ENCODE measurements around the gene TACC3. TPM values are rescaled to one million over a fixed set of nuclear protein-coding genes. Genes with fewer than 3 reads are reported as not detected.
"Not testable (repeated sequence)": the region's sequence is repeated elsewhere in the genome, so short reads cannot be mapped to it uniquely, and the experiment has no call there.

TACC3 gene
- total and polyA plus RNA-seq, 2 donors (not counting 1 experiment from before 2014, with no cell fraction given): 7.3 to 10.2 TPM

DNA sequence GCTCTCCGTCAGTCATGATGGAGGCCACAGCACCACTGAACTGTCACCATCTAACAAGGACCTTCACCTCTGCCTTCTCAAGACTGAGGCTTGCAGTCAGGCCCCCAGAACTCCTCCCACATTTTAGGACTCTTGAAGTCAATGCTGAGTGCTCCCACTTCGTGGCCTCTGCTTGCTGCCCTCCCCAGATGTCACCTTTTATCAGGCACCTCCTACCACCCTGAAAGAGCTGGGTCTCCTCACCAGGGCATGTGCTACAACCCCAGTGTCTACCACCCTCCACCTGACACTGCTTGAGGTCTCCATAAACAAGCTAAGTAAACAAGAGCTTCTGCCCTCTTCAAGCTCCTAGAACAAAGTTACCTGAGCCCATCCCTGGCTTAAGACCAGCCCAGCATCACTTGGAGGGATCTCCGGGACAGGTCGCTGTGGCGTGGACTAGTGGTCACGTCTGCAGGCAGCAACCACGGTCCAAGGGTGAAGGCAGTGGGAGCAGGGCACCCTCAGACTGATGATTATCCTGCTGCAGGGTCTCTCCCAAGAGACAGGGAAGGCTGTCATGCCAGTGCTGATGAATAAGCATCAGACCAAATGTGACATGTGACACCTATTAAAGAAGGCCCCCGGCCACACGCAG is 29.5 kb upstream of the TACC3 start:
- Histone ChIP-seq H3K27me3 (ENCODE audit: control insufficient read depth, insufficient read depth, low read length) (no peaks in the 10 kb centered on the region), H4K20me1 (ENCODE audit: control insufficient read depth, extremely low read depth, insufficient read depth, low read length) (no peaks in the 10 kb centered on the region), H3K36me3 (ENCODE audit: control insufficient read depth, insufficient read depth, low read length) (peaks cover 22% of the 10 kb centered on the region), H2AFZ (ENCODE audit: low read length) (no peak overlapping the region), H3K4me2 (ENCODE audit: extremely low read depth, insufficient read depth, low read length) (no peak overlapping the region), H3K4me3 (replicated peaks in 1 of 4; ENCODE audit: control extremely low read depth in 1 of 4, insufficient read depth in 1 of 4, low read depth in 3 of 4, low read length in 4 of 4) (no peak overlapping the region), H3K79me2 (ENCODE audit: control insufficient read depth, insufficient read depth, low read length) (no peaks in the 10 kb centered on the region), H3K27ac (ENCODE audit: insufficient read depth, low read length) (no peak overlapping the region), H3K9ac (ENCODE audit: insufficient read depth, low read length) (no peak overlapping the region), H3K9me3 (ENCODE audit: control insufficient read depth, insufficient read depth, low read depth, low read length) (no peaks in the 10 kb centered on the region), H3K4me1 (ENCODE audit: control insufficient read depth, extremely low read depth, insufficient read depth, low read length) (no peaks in the 10 kb centered on the region)
- no peak for TF ChIP-seq EZH2 (IDR thresholded peaks at IDR 0.05; ENCODE audit: low read length, missing control alignments)
- no peak for TF ChIP-seq CTCF (conservative IDR thresholded peaks at IDR 0.05 in 1 of 2, IDR thresholded peaks at IDR 0.05 in 1 of 2; ENCODE audit: low read depth in 1 of 2, low read length in 2 of 2)
- DNase-seq (ENCODE audit: low read depth in 2 of 2): no peak

DNA sequence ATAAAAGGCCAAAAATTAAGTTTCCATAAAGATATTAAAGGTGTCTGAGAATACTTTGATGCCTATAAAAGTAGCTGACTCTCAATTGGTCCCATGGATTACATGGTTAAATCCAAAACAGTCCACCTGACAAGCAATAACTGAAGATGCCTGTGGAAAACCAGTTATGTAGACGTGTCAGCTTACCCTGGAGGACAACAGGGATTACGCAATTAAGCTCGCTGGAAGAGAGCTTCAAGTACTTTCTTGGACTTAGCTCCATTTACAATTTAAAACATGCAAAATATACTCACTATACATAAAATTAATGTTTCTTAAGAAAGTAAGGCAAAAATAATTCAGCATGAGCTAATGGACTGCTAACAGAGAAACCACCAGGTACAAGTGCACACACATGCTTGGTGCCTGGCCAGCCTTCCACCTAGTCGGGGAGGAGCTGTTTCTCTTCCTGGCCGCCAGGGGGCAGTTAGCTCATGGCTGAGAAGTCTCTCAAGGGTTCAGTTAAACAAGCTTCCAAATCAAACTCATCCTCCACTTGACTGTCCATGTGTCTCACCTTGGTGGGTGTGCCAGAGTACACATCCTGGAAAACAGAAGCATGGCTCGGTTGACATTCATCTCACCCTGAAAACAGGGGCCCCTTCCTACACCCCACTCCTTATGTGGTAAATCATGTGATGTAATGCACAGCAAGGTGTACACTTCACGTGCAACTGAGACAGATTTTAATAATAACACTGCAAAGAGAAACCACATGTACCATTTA is 28.0 kb upstream of the TACC3 start:
- Histone ChIP-seq H3K4me1 (ENCODE audit: control insufficient read depth, extremely low read depth, insufficient read depth, low read length) (no peaks in the 10 kb centered on the region), H3K4me3 (replicated peaks in 1 of 4; ENCODE audit: control extremely low read depth in 1 of 4, insufficient read depth in 1 of 4, low read depth in 3 of 4, low read length in 4 of 4) (no peak overlapping the region), H2AFZ (ENCODE audit: low read length) (no peak overlapping the region), H3K4me2 (ENCODE audit: extremely low read depth, insufficient read depth, low read length) (no peak overlapping the region), H3K9me3 (ENCODE audit: control insufficient read depth, insufficient read depth, low read depth, low read length) (no peaks in the 10 kb centered on the region), H3K27me3 (ENCODE audit: control insufficient read depth, insufficient read depth, low read length) (no peaks in the 10 kb centered on the region), H3K9ac (ENCODE audit: insufficient read depth, low read length) (no peak overlapping the region), H3K36me3 (ENCODE audit: control insufficient read depth, insufficient read depth, low read length) (peaks cover 25% of the 10 kb centered on the region), H4K20me1 (ENCODE audit: control insufficient read depth, extremely low read depth, insufficient read depth, low read length) (no peaks in the 10 kb centered on the region), H3K79me2 (ENCODE audit: control insufficient read depth, insufficient read depth, low read length) (no peaks in the 10 kb centered on the region), H3K27ac (ENCODE audit: insufficient read depth, low read length) (no peak overlapping the region)
- peak; percentile 67 to 81 for DNase-seq (ENCODE audit: low read depth in 2 of 2)
- TF ChIP-seq CTCF (conservative IDR thresholded peaks at IDR 0.05 in 1 of 2, IDR thresholded peaks at IDR 0.05 in 1 of 2; ENCODE audit: low read depth in 1 of 2, low read length in 2 of 2) (peak; percentile 92 to 98), EZH2 (IDR thresholded peaks at IDR 0.05; ENCODE audit: low read length, missing control alignments) (no peak)

DNA sequence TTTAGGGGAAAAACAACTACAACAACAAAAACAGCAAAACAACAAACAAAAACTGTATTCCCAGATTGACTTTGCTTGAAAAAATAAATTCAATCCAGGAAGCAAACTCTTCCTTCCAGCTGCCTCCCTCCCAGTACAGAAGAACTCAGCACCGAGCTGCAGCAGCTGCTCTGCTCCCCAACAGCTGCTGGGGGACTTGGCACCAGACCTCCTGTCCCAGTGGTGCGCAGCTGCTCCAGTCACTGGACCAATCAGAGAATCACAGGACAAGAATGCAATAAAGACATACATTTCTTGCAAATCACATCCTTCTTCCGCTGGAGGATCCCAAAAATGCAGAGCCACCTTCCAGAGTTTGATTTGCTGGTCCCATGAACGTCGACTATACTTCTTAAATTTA is 25.4 kb upstream of the TACC3 start:
- H3K36me3 ChIP-seq (ENCODE audit: control insufficient read depth, insufficient read depth, low read length): peaks cover 24% of the 10 kb centered on the region
- DNase-seq (ENCODE audit: low read depth in 2 of 2): no peak
- H3K9me3 ChIP-seq (ENCODE audit: control insufficient read depth, insufficient read depth, low read depth, low read length): no peaks in the 10 kb centered on the region
- H2AFZ ChIP-seq (ENCODE audit: low read length): no peak overlapping the region
- no peak overlapping the region for H3K9ac ChIP-seq (ENCODE audit: insufficient read depth, low read length)
- H3K79me2 ChIP-seq (ENCODE audit: control insufficient read depth, insufficient read depth, low read length): peaks cover 6% of the 10 kb centered on the region
- H3K4me1 ChIP-seq (ENCODE audit: control insufficient read depth, extremely low read depth, insufficient read depth, low read length): no peaks in the 10 kb centered on the region
- no peak overlapping the region for H3K4me3 ChIP-seq (replicated peaks in 1 of 4; ENCODE audit: control extremely low read depth in 1 of 4, insufficient read depth in 1 of 4, low read depth in 3 of 4, low read length in 4 of 4)
- no peak overlapping the region for H3K4me2 ChIP-seq (ENCODE audit: extremely low read depth, insufficient read depth, low read length)
- H3K27me3 ChIP-seq (ENCODE audit: control insufficient read depth, insufficient read depth, low read length): no peaks in the 10 kb centered on the region
- TF ChIP-seq CTCF (conservative IDR thresholded peaks at IDR 0.05 in 1 of 2, IDR thresholded peaks at IDR 0.05 in 1 of 2; ENCODE audit: low read depth in 1 of 2, low read length in 2 of 2) (no peak), EZH2 (IDR thresholded peaks at IDR 0.05; ENCODE audit: low read length, missing control alignments) (no peak)
- no peak overlapping the region for H3K27ac ChIP-seq (ENCODE audit: insufficient read depth, low read length)
- no peaks in the 10 kb centered on the region for H4K20me1 ChIP-seq (ENCODE audit: control insufficient read depth, extremely low read depth, insufficient read depth, low read length)

DNA sequence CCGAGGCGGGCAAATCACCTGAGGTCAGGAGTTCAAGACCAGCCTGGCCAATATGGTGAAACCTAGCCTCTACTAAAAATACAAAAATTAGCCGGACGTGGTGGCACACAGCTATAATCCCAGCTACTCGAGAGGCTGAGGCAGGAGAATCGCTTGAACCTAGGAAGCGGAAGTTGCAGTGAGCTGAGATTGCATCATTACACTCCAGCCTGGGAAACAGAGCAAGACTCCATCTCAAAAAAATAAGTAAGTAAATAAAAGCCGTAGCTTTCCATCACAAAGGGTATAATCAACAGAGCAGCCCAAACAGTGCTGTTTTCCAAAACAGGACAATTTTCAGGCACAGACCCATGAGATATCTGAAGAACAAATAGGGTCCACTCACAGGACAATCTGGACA is 19.6 kb upstream of the TACC3 start:
- Histone ChIP-seq H3K36me3 (ENCODE audit: control insufficient read depth, insufficient read depth, low read length) (peaks cover 16% of the 10 kb centered on the region), H3K79me2 (ENCODE audit: control insufficient read depth, insufficient read depth, low read length) (peaks cover 57% of the 10 kb centered on the region)
- not testable (repeated sequence) for H3K4me2 ChIP-seq (ENCODE audit: extremely low read depth, insufficient read depth, low read length); H3K9me3 ChIP-seq (ENCODE audit: control insufficient read depth, insufficient read depth, low read depth, low read length); H3K4me3 ChIP-seq (replicated peaks in 1 of 4; ENCODE audit: control extremely low read depth in 1 of 4, insufficient read depth in 1 of 4, low read depth in 3 of 4, low read length in 4 of 4); H2AFZ ChIP-seq (ENCODE audit: low read length); DNase-seq (ENCODE audit: low read depth in 2 of 2); H3K27ac ChIP-seq (ENCODE audit: insufficient read depth, low read length); H3K4me1 ChIP-seq (ENCODE audit: control insufficient read depth, extremely low read depth, insufficient read depth, low read length); H3K9ac ChIP-seq (ENCODE audit: insufficient read depth, low read length); H4K20me1 ChIP-seq (ENCODE audit: control insufficient read depth, extremely low read depth, insufficient read depth, low read length); H3K27me3 ChIP-seq (ENCODE audit: control insufficient read depth, insufficient read depth, low read length)

Data from fibroblast of lung (primary cell).